ENCODE measurements around the gene ADGRG3.

GRCh38 chr16:57698812-57699405, 30.8 kb downstream of the ADGRG3 start:
- TF ChIP-seq CTCF (conservative IDR thresholded peaks at IDR 0.05; ENCODE audit: low read depth in 2 of 2) (no peak), CREB1 (CRISPR knock-in tag; IDR thresholded peaks at IDR 0.05; ENCODE audit: low read depth) (no peak), NANOG (IDR thresholded peaks at IDR 0.05; ENCODE audit: borderline replicate concordance) (no peak), REST (IDR thresholded peaks at IDR 0.05; ENCODE audit: unreplicated experiment) (no peak), POLR2AphosphoS5 (IDR thresholded peaks at IDR 0.05; ENCODE audit: low read depth) (no peak), EZH2 (IDR thresholded peaks at IDR 0.05; ENCODE audit: low read depth, unreplicated experiment) (no peak), EZH2phosphoT487 (IDR thresholded peaks at IDR 0.05; ENCODE audit: unreplicated experiment) (no peak), ETS1 (IDR thresholded peaks at IDR 0.05) (no peak), JUNB (IDR thresholded peaks at IDR 0.05; ENCODE audit: unreplicated experiment) (no peak), ZNF114 (CRISPR knock-in tag; IDR thresholded peaks at IDR 0.05) (no peak)

All from GM23338 (cell line).